RKO (cell line): ENCODE data around the gene C16orf82.
A peak's percentile ranks its signal among the peaks of the same experiment; 100 is the strongest.
"Not testable (repeated sequence)": the region's sequence is repeated elsewhere in the genome, so short reads cannot be mapped to it uniquely, and the experiment has no call there.

Experiments
- DNase-seq: peaks from one replicate; pipeline ENCODE4 v3.0.0-alpha.2; 2016; ENCODE audit warnings: low spot score

Gene C16orf82

GRCh38 chr16:27066668-27067537 lies at the start of gene C16orf82:
C16orf82 (plus strand) TSS chr16:27066927.
- no peak for DNase-seq

DNA sequence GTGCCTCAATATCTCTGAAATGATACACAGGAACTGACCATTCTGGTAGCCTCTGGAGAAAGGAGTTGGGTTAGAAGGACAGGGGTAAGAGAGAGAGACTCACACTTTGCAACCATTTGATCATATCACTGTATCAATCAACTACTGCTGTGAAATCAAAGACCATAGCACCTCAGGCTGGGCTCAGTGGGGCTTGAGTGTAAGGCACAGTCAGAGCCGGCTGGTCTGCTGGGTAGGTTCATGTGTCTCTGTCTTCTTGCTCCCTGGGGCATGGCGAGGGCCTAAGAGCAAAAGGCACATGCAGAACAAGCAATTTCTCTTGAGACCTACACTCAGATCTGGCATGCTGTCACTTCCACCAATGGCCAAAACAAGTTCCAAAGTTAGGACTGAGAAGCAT lies 46.7 kb upstream of the C16orf82 start:
- no peak for DNase-seq

- no peak for DNase-seq
Observed at GRCh38 chr16:27024010-27024409, 42.7 kb upstream of the C16orf82 start.

DNA sequence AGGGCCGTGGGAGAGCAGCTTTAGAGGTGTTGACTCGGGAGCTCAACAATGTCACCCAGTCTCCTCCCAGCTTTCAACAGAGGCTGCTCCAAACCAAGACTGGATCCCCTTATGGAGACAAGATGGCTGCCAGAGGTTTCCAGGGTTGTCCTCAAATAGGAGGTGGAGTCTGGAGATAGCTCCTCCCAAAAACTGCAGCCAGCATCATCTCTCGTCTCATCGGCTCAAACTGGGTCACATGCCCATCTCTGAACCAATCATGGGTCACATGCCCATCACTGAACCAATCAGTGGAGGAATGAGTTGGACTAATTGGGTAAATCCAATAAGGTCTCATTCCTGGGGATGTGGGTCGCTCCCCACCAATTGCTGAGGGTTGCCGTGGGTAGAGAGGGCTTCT lies 41.1 kb upstream of the C16orf82 start:
- no peak for DNase-seq

DNA sequence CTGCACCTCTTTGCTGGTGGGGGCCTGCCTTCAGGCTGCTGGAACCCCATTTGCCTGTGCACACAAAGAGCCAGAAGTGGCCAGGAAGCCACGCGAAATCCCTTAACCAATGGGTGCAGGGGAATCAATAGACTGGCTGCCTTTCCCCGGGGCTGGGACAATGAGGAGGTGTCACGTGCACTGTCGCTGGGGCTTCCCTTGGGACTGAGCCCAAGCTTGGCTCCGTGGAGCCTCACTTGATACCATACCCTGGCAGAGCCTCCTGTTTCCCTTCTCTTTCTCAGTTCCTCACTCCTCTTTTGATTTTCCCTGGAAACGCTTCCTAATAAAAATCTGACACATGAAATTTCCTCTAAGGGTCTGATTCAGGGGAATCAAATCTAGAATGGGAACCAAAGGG lies 38.8 kb upstream of the C16orf82 start:
- no peak for DNase-seq

DNA sequence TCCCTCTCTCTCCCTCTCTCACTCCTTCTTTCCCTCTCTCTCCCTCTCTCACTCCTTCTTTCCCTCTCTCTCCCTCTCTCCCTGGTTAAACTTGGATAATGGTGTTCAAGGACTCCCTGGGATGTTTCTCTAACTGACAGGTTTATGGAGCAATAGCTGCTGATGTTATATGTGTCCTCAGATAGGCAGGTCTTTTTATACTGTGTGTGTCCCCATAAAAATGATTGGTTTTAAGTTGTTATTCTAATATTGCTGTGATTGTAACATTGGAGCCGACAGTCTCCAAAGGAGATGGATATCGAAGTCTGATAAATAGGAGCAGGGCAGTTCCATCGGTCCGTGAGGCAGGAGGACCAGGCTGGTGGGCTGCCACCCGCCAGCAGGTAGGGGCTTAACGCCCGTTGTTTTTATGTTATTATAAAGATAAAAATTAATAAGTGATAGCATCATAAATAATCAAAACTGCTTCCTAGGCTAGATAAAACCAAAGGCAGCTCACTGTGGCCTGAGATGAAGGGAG lies 38.1 kb upstream of the C16orf82 start:
- DNase-seq: no peak

GRCh38 chr16:27029525-27029924 lies 37.2 kb upstream of the C16orf82 start:
- no peak for DNase-seq

GRCh38 chr16:27033281-27033979 lies 33.3 kb upstream of the C16orf82 start:
- no peak for DNase-seq

DNA sequence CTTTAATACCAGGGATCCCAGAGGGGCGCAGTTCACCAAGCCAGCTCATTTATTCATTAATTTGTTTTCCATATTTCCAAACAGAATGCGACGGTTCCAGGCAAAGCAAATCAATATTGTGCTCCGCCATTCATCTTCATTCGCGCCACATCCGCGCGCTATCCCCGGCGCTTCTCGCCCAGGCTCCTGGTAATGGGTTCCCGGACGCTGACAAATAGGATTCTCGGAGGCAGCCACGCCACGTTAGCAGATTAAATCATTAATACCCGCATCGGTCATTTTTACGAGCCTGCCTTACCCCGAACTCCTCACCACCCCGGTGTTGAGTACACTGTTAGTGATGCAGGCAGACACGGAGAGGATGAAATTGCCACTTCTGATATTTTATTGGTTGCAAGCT lies 26.0 kb upstream of the C16orf82 start:
- DNase-seq: no peak

GRCh38 chr16:27046958-27047518 lies 19.7 kb upstream of the C16orf82 start:
- DNase-seq: no peak

- peak; percentile 8 for DNase-seq
Observed at GRCh38 chr16:27048316-27048715, 18.4 kb upstream of the C16orf82 start.

DNA sequence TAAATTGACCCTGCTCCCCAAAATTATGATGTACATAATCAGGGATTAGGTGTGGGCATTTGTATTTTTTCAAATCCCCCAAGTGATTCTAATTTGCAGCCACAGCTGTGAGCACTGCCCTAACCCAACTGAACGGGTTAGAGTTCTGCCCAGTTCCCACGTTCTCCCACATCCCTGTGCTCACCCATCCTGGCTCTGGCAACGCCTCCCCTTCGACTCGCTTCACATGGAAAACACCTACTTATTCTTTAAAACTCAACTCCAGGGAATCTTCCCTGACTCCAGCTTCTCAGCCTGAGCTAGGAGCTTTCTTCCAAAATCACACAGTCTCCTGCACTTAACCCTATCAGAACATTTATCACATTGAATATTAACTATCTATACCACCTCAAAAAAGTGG lies 17.6 kb upstream of the C16orf82 start:
- no peak for DNase-seq

- no peak for DNase-seq
Observed at GRCh38 chr16:27052007-27052406, 14.7 kb upstream of the C16orf82 start.

GRCh38 chr16:27053996-27054395 lies 12.7 kb upstream of the C16orf82 start:
- no peak for DNase-seq

DNA sequence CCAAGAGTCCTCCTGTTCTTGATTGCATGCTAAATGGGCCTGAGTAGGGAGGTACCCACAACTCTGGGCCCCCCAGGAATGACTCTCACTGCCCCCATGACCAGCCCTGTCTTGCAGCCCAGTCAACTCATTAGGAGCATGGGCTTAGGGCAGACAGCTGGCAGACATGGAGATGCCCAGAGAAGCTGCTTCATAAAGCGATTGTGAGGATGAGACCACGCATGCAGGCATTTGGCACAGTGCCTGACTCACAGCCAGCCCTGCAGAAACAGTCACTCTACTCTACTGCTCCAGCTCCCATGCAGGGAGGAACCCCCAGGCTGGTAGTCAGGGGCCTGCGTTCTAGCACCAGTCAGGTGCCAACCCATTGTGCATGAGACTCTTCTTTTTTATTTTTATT lies 8.4 kb upstream of the C16orf82 start:
- no peak for DNase-seq

- DNase-seq: no peak
Observed at GRCh38 chr16:27070776-27071175, 4.0 kb downstream of the C16orf82 start.

DNA sequence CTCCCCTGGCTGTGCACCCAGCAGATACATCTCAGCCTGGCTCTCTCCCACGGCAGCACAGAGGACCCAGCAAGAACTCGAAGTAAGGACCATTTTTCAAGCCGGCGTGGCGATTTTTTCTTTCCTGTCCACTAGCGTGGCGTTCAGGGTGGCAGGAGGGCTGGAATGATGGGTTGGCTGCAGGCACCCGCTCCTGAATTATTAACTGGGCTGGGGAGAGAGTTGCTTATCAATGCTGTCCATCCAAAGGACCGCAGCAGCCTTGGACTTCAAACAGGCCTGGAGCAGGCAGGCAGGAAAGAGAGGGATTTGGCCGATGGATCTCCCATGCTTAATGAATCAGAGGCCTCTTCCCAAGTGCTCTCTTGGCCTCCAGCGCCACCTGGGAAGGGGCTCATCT lies 7.0 kb downstream of the C16orf82 start:
- DNase-seq: no peak

GRCh38 chr16:27080895-27081294 lies 14.2 kb downstream of the C16orf82 start:
- peak; percentile 5 for DNase-seq

DNA sequence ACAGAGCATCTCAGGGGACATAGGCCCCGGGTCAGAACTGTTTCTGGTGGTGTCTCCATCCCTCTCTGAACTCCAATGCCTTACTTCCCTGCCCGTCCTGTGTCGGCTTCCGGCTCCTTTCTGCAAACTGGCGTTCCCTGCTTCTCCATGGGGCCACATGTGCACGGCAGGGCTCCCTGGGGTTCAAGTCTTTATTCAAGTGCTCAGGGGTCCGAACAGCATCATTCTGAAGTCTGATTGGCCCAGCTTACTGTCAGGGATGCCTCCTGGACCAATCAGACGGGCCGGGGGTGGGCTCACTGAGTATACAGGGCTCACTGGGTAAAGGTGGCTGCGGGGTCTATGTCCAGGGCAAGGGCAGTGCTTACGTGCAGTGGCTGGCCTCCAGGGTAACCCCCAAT lies 17.1 kb downstream of the C16orf82 start:
- DNase-seq: no peak

GRCh38 chr16:27084307-27085028 lies 17.7 kb downstream of the C16orf82 start:
- DNase-seq: no peak

GRCh38 chr16:27085182-27085581 lies 18.5 kb downstream of the C16orf82 start:
- no peak for DNase-seq

DNA sequence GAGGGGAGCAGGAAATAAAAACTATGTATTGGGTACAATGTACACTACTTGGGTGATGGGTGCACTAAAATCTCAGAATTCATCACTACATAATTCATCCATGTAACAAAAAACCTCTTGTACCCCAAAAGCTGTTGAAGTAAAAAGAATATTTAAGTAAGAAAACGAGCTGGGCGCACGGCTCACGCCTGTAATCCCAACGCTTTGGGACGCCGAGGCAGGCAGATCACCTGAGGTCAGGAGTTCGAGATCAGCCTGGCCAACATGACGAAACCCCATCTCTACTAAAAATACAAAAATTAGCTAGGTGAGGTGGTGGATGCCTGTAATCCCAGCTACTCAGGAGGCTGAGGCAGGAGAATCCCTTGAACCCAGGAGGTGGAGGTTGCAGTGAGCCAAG lies 19.3 kb downstream of the C16orf82 start:
- not testable (repeated sequence) for DNase-seq
